ENCODE results near the gene KCTD12. TPM values are rescaled to one million over a fixed set of nuclear protein-coding genes. Genes with fewer than 3 reads are reported as not detected.

Gene KCTD12
- total RNA-seq = 224 and 244 TPM in 2 replicates

DNA sequence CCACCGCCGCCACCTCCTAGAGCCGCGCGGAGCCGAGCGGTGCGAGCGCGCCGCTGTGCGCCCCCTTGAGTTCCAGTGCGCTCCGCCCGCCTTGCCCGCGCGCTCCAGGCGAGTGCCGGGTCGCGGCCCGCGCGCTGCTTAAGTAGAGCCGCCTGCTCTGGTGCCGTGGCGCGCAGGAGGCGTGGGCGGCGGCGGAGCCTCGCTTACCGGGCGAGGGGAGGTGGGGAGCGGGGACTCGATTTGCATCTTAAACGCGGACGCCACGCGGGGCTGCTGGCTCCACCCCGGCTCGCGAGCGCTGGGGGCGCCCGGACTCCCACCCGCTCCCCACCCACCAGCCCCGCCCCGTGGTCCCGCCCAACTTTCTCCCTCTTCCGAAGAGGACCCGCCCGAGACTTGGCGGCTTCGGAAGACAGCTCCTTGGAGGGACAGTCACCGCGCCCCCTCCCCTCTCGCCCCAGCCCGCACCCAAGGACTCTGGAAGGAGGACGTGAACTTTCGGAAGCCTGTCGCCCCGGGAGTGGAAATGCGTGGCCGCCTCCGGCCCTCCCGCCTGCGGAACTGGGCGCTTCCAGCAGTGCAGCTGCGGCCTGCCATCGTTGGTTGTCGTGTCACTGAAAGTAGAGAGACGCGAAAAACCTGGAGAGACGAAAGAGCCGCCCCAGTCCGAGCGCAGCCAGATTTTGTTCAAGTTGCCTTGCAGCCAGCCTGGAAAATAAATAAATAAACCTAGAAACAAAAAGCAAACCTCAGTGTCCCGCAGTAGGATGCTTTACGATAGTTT is at the start of gene KCTD12:
Gene KCTD12, minus strand, starts transcription at position 114 of the 784 bp plus-strand sequence. CDS start 257 bp downstream, outside the sequence.

Other genes starting within 250 kb of the KCTD12 start
- gene ACOD1, start 62.1 kb upstream of the KCTD12 start, total RNA-seq = not detected in 2 replicates
- 22.5 and 26.5 TPM in 2 replicates for gene CLN5, start 105.7 kb upstream of the KCTD12 start, total RNA-seq
- gene FBXL3, start 140.8 kb upstream of the KCTD12 start, total RNA-seq = 37.4 and 39.6 TPM in 2 replicates